Cardiac muscle cell (in vitro differentiated cells and primary cell): Measurements from ENCODE around the gene CDK5R2. TPM values are rescaled to one million over a fixed set of nuclear protein-coding genes. Genes with fewer than 3 reads are reported as not detected.

Experiments
- DNase-seq, 2 donors: peaks; one replicate each; pipeline versions ENCODE4 v3.0.0 to v3.0.0-alpha.2; 2010 to 2017; ENCODE audit warnings: low read depth in 1 of 2, low spot score in 1 of 2
- H3K27ac ChIP-seq: fragments of 200-600 bp; sonication (generic); 2 replicates; pipeline ENCODE4 v1.5.1; 2016
- H3K27me3 ChIP-seq: fragments of 200-600 bp; sonication (generic); 2 replicates; pipeline ENCODE4 v1.6.0; 2016; ENCODE audit warnings: control low read depth
- H3K36me3 ChIP-seq: fragments of 200-600 bp; sonication (generic); 2 replicates; pipeline ENCODE4 v1.5.1; 2016; ENCODE audit warnings: control low read depth
- H3K4me1 ChIP-seq: fragments of 200-600 bp; sonication (generic); 2 replicates; pipeline ENCODE4 v1.8.1; 2017; ENCODE audit warnings: low read depth, mild to moderate bottlenecking, mixed run types
- H3K4me3 ChIP-seq: fragments of 200-600 bp; sonication (generic); 2 replicates; pipeline ENCODE4 v1.5.1; 2016; ENCODE audit warnings: mild to moderate bottlenecking
- H3K9me3 ChIP-seq: fragments of 200-600 bp; sonication (generic); 2 replicates; pipeline ENCODE4 v1.5.1; 2017; ENCODE audit warnings: low read depth, mild to moderate bottlenecking, control low read depth
- polyA plus RNA-seq: library from polyadenylated mRNA; unstranded; fragments of >200 nt; fragmentation: Nextera tagmentation; extraction: Ambion mirVana; gene quantifications from 2 replicates; pipeline ENCODE4 v1.2.1, GENCODE V29; 2016
- total RNA-seq: library from RNA; depleted of rRNA; stranded (reverse); fragments of >200 nt; gene quantifications from 2 replicates; pipeline ENCODE4 v1.2.3, GENCODE V29; 2016
- TF ChIP-seq, protein P1 (sequence below): IDR thresholded peaks from 2 replicates; pipeline ENCODE4 v1.5.1; 2012; ENCODE audit warnings: low read depth, mild to moderate bottlenecking, low read length

The CDK5R2 gene
- total and polyA plus RNA-seq, 2 experiments from 2014 or later = 0.06 to 0.22 TPM

DNA sequence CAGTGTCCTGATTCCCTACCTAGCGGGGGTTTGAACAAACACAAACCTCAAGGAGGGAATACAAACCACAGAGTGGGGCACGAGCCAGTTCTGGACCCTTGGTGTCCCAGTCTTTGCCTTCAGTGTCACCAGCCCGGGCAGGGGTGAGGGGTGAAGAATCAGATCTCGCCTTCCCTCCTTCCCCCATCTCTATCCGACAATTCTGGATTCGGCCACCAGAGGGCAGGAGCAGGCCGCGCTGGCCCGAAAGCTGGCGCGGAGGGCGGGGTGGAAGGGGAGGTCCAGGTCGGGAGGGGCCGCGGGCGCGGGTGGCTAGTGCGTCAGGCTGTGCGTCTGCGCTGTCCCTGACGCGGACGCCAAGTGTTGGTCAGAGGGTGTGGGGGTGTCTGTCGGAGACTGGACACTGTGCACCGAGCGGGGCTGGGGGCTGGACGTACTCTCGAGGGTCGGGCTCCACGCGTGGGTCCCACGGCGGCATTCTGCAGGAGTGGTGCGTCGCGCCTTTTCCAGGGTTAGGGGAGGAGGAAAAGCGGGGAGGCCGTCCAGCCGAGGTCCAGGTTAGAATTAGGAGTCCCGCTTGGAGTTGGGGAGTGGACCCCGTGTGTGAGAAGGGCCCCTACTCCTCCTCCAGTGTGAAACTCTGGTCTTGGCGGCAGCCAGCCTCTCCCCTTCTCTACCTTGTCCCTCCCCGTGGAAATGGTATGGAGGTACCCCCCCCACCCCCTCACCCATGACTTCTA is 36.7 kb downstream of the CDK5R2 start:
- peak; percentile 87 for DNase-seq
- peak overlapping the region; percentile 12 for H3K4me3 ChIP-seq

DNA sequence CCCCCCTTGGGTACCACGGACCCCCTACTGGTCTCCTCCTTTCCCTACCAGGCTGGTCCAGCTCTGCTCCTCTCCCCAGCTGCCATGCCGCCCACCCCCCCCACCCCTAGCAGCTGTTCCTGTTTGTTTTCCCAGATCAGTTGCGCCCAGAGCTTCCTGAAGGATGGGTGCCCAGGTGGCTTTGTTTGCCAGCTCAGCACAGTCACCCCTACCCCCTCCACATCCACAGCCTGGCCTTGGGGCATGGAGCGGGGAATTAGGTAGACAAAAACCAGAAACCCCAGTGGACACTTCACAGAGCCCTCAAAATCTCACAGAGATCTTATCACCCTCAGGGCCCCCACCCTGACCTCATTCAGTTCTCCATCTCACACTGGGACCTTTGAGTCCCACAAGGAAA is 37.5 kb downstream of the CDK5R2 start:
- peaks cover 89% of the 10 kb centered on the region for H3K27me3 ChIP-seq
- H3K4me1 ChIP-seq = peaks cover 14% of the 10 kb centered on the region
- no peaks in the 10 kb centered on the region for H3K36me3 ChIP-seq
- TF ChIP-seq, protein P1, sequence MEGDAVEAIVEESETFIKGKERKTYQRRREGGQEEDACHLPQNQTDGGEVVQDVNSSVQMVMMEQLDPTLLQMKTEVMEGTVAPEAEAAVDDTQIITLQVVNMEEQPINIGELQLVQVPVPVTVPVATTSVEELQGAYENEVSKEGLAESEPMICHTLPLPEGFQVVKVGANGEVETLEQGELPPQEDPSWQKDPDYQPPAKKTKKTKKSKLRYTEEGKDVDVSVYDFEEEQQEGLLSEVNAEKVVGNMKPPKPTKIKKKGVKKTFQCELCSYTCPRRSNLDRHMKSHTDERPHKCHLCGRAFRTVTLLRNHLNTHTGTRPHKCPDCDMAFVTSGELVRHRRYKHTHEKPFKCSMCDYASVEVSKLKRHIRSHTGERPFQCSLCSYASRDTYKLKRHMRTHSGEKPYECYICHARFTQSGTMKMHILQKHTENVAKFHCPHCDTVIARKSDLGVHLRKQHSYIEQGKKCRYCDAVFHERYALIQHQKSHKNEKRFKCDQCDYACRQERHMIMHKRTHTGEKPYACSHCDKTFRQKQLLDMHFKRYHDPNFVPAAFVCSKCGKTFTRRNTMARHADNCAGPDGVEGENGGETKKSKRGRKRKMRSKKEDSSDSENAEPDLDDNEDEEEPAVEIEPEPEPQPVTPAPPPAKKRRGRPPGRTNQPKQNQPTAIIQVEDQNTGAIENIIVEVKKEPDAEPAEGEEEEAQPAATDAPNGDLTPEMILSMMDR = no peak
- H3K4me3 ChIP-seq = no peak overlapping the region
- DNase-seq = no peak
- no peaks in the 10 kb centered on the region for H3K9me3 ChIP-seq
- H3K27ac ChIP-seq = no peak overlapping the region

More for the DNA sequence above, 36.7 kb downstream of the CDK5R2 start:
- Histone ChIP-seq H3K36me3 (no peaks in the 10 kb centered on the region), H3K9me3 (no peaks in the 10 kb centered on the region), H3K27me3 (peaks cover 89% of the 10 kb centered on the region), H3K4me1 (peaks cover 14% of the 10 kb centered on the region), H3K27ac (no peak overlapping the region)
- TF ChIP-seq, protein P1 = peak; percentile 89

DNA sequence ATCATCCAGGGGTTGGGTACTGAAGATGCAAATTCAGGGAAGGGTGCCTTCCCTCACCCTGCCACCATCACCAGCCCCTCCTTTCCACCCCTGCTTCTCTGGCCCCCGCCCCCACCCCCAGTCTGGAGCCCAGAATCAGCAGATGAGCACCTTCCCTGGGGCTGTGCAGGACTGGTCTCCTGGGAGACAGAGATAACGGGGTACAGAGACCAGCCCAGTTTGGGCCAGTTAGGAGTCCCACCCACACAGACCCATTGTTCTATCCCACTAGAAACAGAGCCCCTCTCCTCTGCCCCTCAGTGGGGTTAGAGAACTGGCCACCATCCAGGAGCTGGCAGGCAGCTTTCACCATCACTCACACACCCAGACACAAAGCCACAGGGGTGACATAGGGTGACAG is 38.3 kb downstream of the CDK5R2 start:
- no peaks in the 10 kb centered on the region for H3K9me3 ChIP-seq
- H3K4me1 ChIP-seq = peaks cover 16% of the 10 kb centered on the region
- H3K27me3 ChIP-seq = peaks cover 89% of the 10 kb centered on the region
- DNase-seq = no peak
- H3K36me3 ChIP-seq = no peaks in the 10 kb centered on the region
- TF ChIP-seq, protein P1 = no peak
- H3K4me3 ChIP-seq = no peak overlapping the region
- H3K27ac ChIP-seq = no peak overlapping the region

DNA sequence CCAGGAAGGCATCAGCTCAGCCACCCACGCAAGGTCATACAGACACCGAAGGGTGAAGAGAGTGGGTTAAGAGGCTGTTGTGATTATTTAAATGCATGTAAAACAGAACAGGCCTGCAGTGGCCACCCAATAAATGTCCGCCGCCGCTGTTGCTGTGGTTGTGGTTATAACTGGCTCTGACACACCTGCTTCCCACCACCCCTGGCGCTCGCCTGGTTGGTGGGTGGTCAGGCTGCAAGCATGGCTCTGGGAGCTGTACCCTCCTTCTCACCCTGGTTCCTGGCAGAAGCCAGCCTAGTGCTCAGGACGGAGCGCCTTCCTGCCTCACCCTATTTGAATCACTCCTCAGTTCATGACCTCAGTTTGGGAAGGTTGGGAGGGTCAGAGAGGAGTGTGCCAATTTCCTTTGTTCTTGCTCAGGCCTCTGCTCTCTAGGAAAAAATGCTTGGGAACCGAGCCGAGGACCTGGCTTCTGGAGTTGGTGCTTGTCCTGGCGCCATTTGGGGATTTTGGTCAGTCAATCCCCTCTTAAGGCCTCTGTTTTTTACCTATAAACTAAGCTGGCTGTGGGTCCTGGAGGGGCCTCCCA is 39.0 kb downstream of the CDK5R2 start:
- no peak overlapping the region for H3K27ac ChIP-seq
- no peak overlapping the region for H3K4me3 ChIP-seq
- peaks cover 18% of the 10 kb centered on the region for H3K4me1 ChIP-seq
- TF ChIP-seq, protein P1 = no peak
- H3K36me3 ChIP-seq = no peaks in the 10 kb centered on the region
- H3K9me3 ChIP-seq = no peaks in the 10 kb centered on the region
- peaks cover 89% of the 10 kb centered on the region for H3K27me3 ChIP-seq
- no peak for DNase-seq

DNA sequence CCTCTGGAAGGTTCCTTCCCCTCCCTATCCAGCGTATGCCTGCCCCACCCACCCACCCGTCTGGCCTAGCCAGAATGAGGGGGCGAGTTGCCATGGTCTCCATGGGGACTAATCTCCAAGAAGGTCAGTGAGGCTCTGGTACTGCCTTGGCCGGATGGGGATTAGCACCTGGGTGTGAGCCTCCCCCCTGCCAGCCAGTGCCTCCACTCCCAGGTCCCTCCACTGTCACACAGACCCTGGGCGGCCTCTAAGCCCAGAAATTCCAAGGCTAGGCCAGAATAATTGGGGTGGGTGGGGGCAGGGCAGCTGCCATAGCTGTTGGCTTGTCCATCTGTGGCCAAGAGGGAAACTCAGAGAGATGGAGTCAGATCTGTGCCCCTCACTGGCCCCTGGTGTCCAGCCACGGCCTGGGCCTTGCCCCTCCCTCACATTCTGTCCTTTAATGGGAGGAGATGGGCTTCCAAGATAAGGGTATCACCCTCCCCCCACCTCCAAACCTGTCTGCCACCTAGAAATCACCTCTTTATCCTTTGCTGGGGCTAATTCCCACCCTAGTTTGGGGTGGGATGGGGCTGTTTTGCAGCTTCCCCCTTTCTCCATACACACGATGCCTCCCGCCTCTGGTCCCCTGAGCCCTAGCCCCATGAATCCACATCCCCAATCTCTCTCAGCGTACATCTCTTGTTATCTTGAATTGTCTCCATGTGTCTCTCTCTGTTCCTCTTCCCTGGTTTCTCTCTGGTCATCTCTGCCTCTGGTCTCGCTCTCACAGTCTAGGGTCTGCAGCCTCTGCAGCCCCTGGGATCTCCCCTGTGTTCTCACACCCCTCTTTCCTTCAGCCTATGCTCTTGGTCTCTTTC is 39.8 kb downstream of the CDK5R2 start:
- H3K27me3 ChIP-seq = peaks cover 89% of the 10 kb centered on the region

More for the DNA sequence above, 39.8 kb downstream of the CDK5R2 start:
- Histone ChIP-seq H3K9me3 (no peaks in the 10 kb centered on the region), H3K27ac (no peak overlapping the region), H3K36me3 (no peaks in the 10 kb centered on the region), H3K4me3 (no peak overlapping the region), H3K4me1 (peaks cover 15% of the 10 kb centered on the region)
- no peak for DNase-seq
- TF ChIP-seq, protein P1 = no peak
